ENCODE data around the gene AFMID. TPM values are rescaled to one million over a fixed set of nuclear protein-coding genes. Genes with fewer than 3 reads are reported as not detected.
A peak's percentile ranks its signal among the peaks of the same experiment; 100 is the strongest.

AFMID gene
- total RNA-seq, 6 donors from 2014 or later, result 30.5 to 265 (median 44.2) TPM

DNA sequence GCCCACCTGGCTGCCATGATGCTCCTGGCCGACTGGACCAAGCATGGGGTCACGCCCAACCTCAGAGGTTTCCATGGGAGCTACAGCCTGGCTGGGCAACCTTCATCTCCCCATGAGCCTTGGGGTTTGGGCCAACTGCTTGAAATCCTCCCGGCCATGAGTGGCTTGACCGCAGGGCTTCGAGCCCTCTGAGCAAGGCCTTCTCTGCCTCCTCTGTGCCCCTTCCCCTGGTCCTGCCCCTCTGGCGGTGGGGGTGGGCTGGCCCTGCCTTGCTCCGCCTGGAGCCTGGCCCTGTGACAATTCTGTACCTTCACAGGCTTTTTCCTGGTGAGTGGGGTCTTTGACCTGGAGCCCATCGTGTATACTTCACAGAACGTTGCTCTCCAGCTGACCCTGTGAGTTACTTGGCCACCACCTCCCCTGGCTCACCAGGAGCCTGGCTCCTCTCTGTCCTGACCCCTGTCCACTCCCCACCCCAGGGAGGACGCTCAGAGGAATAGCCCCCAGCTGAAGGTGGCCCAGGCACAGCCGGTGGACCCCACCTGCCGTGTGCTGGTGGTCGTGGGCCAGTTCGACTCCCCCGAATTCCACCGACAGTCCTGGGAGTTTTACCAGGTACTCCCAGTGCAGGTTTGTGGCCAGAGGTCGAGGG is 18.1 kb downstream of the AFMID start:
- DNase-seq (no peak), ATAC-seq (ENCODE audit: low FRiP score in 2 of 2) (peak; percentile 12 to 24)
- WGBS, 2 donors, result 94 to 97% methylated on average over 10 to 16 of the region's 17 CpGs
- Histone ChIP-seq H3K4me1 (peaks cover 0 to 9% (median 4%) of the 10 kb centered on the region in 4 donors), H3K4me3 (no peak overlapping the region), H3K9me3 (no peaks in the 10 kb centered on the region), H3K27me3 (no peaks in the 10 kb centered on the region), H3K36me3 (peaks cover 0 to 29% (median 4%) of the 10 kb centered on the region in 4 donors), H3K27ac (peak overlapping the region in 2 of 4 donors; percentile 32 to 34)
- no peak for TF ChIP-seq POLR2A (IDR thresholded peaks at IDR 0.05)
- TF ChIP-seq EP300 (IDR thresholded peaks at IDR 0.05), result no peak
- TF ChIP-seq POLR2AphosphoS5 (IDR thresholded peaks at IDR 0.05), result no peak
- no peak for TF ChIP-seq CTCF (IDR thresholded peaks at IDR 0.05)

GRCh38 chr17:78206298-78206697 is 19.1 kb downstream of the AFMID start:
- no peak for ATAC-seq (ENCODE audit: low FRiP score in 2 of 2)
- no peaks in the 10 kb centered on the region for H3K27me3 ChIP-seq

GRCh38 chr17:78208486-78208885 is 21.3 kb downstream of the AFMID start:
- Histone ChIP-seq H3K9me3 (no peaks in the 10 kb centered on the region), H3K27me3 (no peaks in the 10 kb centered on the region), H3K4me3 (no peak overlapping the region), H3K27ac (no peak overlapping the region), H3K36me3 (peaks cover 0 to 26% (median 4%) of the 10 kb centered on the region in 4 donors), H3K4me1 (peaks cover 0 to 5% (median 0%) of the 10 kb centered on the region in 4 donors)
- ATAC-seq (ENCODE audit: low FRiP score in 2 of 2) (no peak), DNase-seq (no peak)
- no peak for TF ChIP-seq POLR2A (IDR thresholded peaks at IDR 0.05)
- no peak for TF ChIP-seq POLR2AphosphoS5 (IDR thresholded peaks at IDR 0.05)
- no peak for TF ChIP-seq EP300 (IDR thresholded peaks at IDR 0.05)
- TF ChIP-seq CTCF (IDR thresholded peaks at IDR 0.05), result no peak
- 80 to 89% methylated on average over 3 of the region's 3 CpGs for WGBS, 2 donors

More at GRCh38 chr17:78206298-78206697, 19.1 kb downstream of the AFMID start:
- H3K9me3 ChIP-seq, result no peaks in the 10 kb centered on the region
- H3K4me3 ChIP-seq, result no peak overlapping the region
- peak overlapping the region in 1 of 4 donors; percentile 27 for H3K27ac ChIP-seq
- DNase-seq, result no peak
- H3K4me1 ChIP-seq, result peaks cover 0 to 9% (median 4%) of the 10 kb centered on the region in 4 donors
- peaks cover 0 to 26% (median 4%) of the 10 kb centered on the region in 4 donors for H3K36me3 ChIP-seq
- 70 to 71% methylated on average over 7 of the region's 7 CpGs for WGBS, 2 donors
- no peak for TF ChIP-seq POLR2A (IDR thresholded peaks at IDR 0.05)
- no peak for TF ChIP-seq CTCF (IDR thresholded peaks at IDR 0.05)
- no peak for TF ChIP-seq EP300 (IDR thresholded peaks at IDR 0.05)
- no peak for TF ChIP-seq POLR2AphosphoS5 (IDR thresholded peaks at IDR 0.05)

DNA sequence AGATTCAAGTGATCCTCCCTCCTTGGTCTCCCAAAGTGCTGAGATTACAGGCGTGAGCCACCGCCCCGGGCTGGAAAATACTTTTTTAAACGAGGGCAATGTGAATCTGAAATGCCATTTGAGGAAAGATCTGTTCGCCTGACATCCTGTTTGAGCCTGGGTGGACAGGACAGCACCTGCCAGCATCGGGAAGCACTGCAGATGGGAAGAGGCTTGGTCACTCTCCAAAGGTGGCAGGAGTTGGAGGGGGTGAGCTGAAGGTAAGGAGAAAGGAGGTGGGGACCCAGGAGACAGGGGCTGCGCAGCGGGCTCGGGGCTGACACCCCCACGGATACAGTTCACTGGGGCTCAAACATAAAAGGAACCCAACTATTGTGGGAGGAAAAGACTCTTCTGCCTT is 22.9 kb downstream of the AFMID start:
- TF ChIP-seq POLR2A (IDR thresholded peaks at IDR 0.05) (no peak), POLR2AphosphoS5 (IDR thresholded peaks at IDR 0.05) (no peak), EP300 (IDR thresholded peaks at IDR 0.05) (no peak), CTCF (IDR thresholded peaks at IDR 0.05) (no peak)
- no peaks in the 10 kb centered on the region for H3K9me3 ChIP-seq
- peaks cover 0 to 13% (median 2%) of the 10 kb centered on the region in 4 donors for H3K36me3 ChIP-seq
- no peak overlapping the region for H3K27ac ChIP-seq
- ATAC-seq (ENCODE audit: low FRiP score in 2 of 2) (no peak), DNase-seq (no peak)
- 82 to 85% methylated on average over 10 of the region's 10 CpGs for WGBS, 2 donors
- H3K4me1 ChIP-seq, result peaks cover 6 to 18% (median 10%) of the 10 kb centered on the region in 4 donors
- no peak overlapping the region for H3K4me3 ChIP-seq
- H3K27me3 ChIP-seq, result no peaks in the 10 kb centered on the region

DNA sequence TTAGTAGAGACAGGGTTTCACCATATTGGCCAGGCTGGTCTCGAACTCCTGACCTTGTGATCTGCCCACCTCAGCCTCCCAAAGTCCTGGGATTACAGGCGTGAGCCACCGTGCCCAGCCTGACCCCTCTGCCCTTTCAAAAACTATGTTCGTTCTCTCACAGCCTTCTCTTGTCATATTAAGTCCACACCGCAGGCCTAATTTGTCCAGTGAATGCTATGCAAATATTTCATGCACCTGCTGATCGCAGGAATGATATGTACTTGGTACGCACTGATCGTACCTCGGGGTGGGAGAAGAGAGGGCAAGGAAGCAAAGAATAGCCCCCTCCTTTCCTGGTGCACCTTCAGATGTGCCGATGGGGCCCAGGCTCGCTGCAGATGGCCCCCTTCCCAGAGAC is 23.9 kb downstream of the AFMID start:
- Histone ChIP-seq H3K4me3 (no peak overlapping the region), H3K27me3 (no peaks in the 10 kb centered on the region), H3K9me3 (no peaks in the 10 kb centered on the region), H3K27ac (no peak overlapping the region), H3K4me1 (peaks cover 6 to 16% (median 10%) of the 10 kb centered on the region in 4 donors), H3K36me3 (peaks cover 0 to 6% (median 1%) of the 10 kb centered on the region in 4 donors)
- ATAC-seq (ENCODE audit: low FRiP score in 2 of 2), result no peak
- TF ChIP-seq EP300 (IDR thresholded peaks at IDR 0.05) (no peak), POLR2AphosphoS5 (IDR thresholded peaks at IDR 0.05) (no peak), CTCF (IDR thresholded peaks at IDR 0.05) (no peak), POLR2A (IDR thresholded peaks at IDR 0.05) (no peak)
- DNase-seq, result no peak
- WGBS, 2 donors, result 85 to 89% methylated on average over 11 of the region's 11 CpGs

All from upper lobe of left lung (tissue), 6 donors.